Skeletal muscle satellite cell (primary cell): ENCODE measurements around the gene LDHAL6A.

ENCODE experiments used
- H3K27me3 ChIP-seq: 2 replicates; pipeline ENCODE4 v1.7.0; 2013; ENCODE audit warnings: low read length; ENCODE audit not compliant: control insufficient read depth, insufficient read depth
- H3K36me3 ChIP-seq: 2 replicates; pipeline ENCODE4 v1.7.0; 2013; ENCODE audit warnings: mild to moderate bottlenecking, control low read depth, low read length; ENCODE audit not compliant: insufficient read depth
- H3K4me1 ChIP-seq: 2 replicates; pipeline ENCODE4 v1.7.0; 2013; ENCODE audit warnings: low read length; ENCODE audit not compliant: control insufficient read depth, insufficient read depth
- H3K4me2 ChIP-seq: 2 replicates; pipeline ENCODE4 v1.7.0; 2013; ENCODE audit warnings: mild to moderate bottlenecking, low read length
- H3K4me3 ChIP-seq: 2 replicates; pipeline ENCODE4 v1.7.0; 2013; ENCODE audit warnings: low read length
- H3K9ac ChIP-seq: 2 replicates; pipeline ENCODE4 v1.7.0; 2013; ENCODE audit warnings: mild to moderate bottlenecking, low read depth, low read length, moderate library complexity
- H3K9me3 ChIP-seq: replicated peaks from 2 replicates; pipeline ENCODE4 v1.7.0; 2013; ENCODE audit warnings: mild to moderate bottlenecking, control low read depth, low read length

LDHAL6A gene

GRCh38 chr11:18526130-18526520, 70.5 kb downstream of the LDHAL6A start:
- no peaks in the 10 kb centered on the region for H3K27me3 ChIP-seq
- peak overlapping the region; percentile 91 for H3K9ac ChIP-seq
- H3K4me3 ChIP-seq: peak overlapping the region; percentile 78
- H3K4me1 ChIP-seq: peaks cover 7% of the 10 kb centered on the region
- H3K4me2 ChIP-seq: peak overlapping the region; percentile 91
- no peaks in the 10 kb centered on the region for H3K36me3 ChIP-seq
- no peaks in the 10 kb centered on the region for H3K9me3 ChIP-seq

GRCh38 chr11:18526521-18527296, 71.1 kb downstream of the LDHAL6A start, which contains the start of gene TSG101:
Gene TSG101, minus strand, starts transcription at chr11:18526942. Its CDS starts 126 bp downstream, at chr11:18526816.
- H3K4me3 ChIP-seq: peak within 1 kb of the TSS; percentile 78
- H3K4me1 ChIP-seq: peaks cover 7% of the 10 kb centered on the region
- no peaks in the 10 kb centered on the region for H3K27me3 ChIP-seq
- peak within 1 kb of the TSS; percentile 91 for H3K9ac ChIP-seq
- no peaks in the 10 kb centered on the region for H3K36me3 ChIP-seq
- H3K9me3 ChIP-seq: no peaks in the 10 kb centered on the region
- H3K4me2 ChIP-seq: peak within 1 kb of the TSS; percentile 91

GRCh38 chr11:18527512-18527911, 71.9 kb downstream of the LDHAL6A start:
- H3K36me3 ChIP-seq: peaks cover 6% of the 10 kb centered on the region

More at GRCh38 chr11:18527512-18527911, 71.9 kb downstream of the LDHAL6A start:
- Histone ChIP-seq H3K9me3 (no peaks in the 10 kb centered on the region), H3K4me2 (peak overlapping the region; percentile 91), H3K9ac (peak overlapping the region; percentile 91), H3K4me1 (peaks cover 7% of the 10 kb centered on the region), H3K4me3 (peak overlapping the region; percentile 78), H3K27me3 (no peaks in the 10 kb centered on the region)
